ENCODE measurements around the gene CCDC146. TPM values are rescaled to one million over a fixed set of nuclear protein-coding genes. Genes with fewer than 3 reads are reported as not detected.
A peak's percentile ranks its signal among the peaks of the same experiment; 100 is the strongest.
"Not testable (repeated sequence)": the region's sequence is repeated elsewhere in the genome, so short reads cannot be mapped to it uniquely, and the experiment has no call there.

CCDC146 gene
- total and polyA plus RNA-seq, 4 donors = 1.3 to 3.9 (median 3.1) TPM

DNA sequence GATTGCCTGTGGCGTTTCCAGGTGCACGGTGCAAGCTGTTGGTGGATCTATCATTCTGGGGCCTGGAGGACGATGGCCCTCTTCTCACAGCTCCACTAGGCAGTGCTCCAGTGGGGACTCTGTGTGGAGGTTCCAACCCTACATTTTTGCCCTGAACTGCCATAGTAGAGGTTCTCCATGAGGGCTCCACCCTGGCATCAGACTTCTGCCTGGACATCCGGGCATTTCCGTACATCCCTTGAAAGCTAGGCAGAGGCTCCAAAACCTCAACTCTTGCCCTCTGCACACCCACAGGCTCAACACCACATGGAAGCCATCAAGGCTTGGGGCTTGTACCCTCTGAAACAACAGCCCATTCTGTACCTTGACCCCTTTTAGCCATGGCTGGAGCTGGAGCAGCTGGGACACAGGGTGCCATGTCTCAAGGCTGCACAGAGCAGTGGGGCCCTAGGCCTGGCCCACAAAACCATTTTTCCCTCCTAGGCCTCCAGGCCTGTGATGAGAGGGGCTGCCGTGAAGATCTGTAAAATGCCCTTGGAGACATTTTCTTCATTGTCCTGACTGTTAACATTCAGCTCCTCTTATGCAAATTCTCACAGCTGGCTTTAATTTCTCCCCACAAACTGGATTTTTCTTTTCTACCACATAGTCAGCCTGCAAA lies 87.2 kb downstream of the CCDC146 start:
- Histone ChIP-seq H3K27ac (ENCODE audit: low read depth in 1 of 2, low read length in 2 of 2) (no peak overlapping the region), H3K9me3 (ENCODE audit: control insufficient read depth in 4 of 4, low read length in 3 of 4) (peaks cover 6 to 11% (median 10%) of the 10 kb centered on the region in 4 donors), H3K27me3 (ENCODE audit: control insufficient read depth in 4 of 4, insufficient read depth in 4 of 4, low read length in 3 of 4) (no peaks in the 10 kb centered on the region), H3K4me1 (ENCODE audit: control insufficient read depth in 4 of 4, insufficient read depth in 4 of 4, low read length in 3 of 4) (no peaks in the 10 kb centered on the region), H3K9ac (ENCODE audit: low read depth in 1 of 2, low read length in 2 of 2) (no peak overlapping the region), H3K4me3 (ENCODE audit: low read depth in 1 of 3, low read length in 3 of 3) (peak overlapping the region in 1 of 3 donors; percentile 11), H3K36me3 (ENCODE audit: control insufficient read depth in 4 of 4, insufficient read depth in 3 of 4, low read depth in 1 of 4, low read length in 3 of 4) (no peaks in the 10 kb centered on the region)
- no peak for DNase-seq (ENCODE audit: low spot score)
- WGBS = 98% methylated on average over 6 of the region's 6 CpGs
- TF ChIP-seq FOXA2 (IDR thresholded peaks at IDR 0.05) = no peak
- TF ChIP-seq JUND (IDR thresholded peaks at IDR 0.05) = no peak
- TF ChIP-seq RAD21 (IDR thresholded peaks at IDR 0.05) = no peak

DNA sequence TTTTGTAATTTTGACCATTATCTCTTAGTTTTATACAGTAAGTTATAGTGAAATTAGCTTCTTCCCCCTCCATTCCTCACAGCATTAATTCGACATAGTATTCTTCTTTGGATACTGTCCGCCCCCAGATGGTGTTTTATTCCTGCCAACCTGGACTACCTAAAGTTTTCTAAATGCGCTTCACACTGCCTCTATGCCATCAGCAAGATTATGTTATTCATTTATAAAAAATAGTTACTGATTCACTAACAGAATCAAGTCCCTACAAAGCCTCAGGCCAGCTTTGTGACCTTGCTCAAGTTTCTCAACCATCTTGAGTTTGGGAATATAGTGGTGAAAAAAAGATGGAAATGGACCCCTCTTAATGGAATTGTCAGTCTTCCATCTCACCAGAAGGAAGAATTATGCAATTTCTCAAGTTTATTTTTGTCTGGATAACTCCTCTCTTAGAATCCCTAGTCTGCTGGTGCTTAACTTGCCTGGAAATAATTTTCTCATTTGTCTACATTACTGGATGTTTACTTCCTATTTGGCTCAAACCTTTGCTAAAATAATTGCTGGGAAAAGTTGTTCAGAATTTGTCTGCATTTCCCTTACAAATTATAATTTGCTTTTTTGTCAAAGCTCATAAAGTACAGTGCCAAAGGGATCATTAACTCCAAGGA lies 93.9 kb downstream of the CCDC146 start:
- DNase-seq (ENCODE audit: low spot score) = no peak
- Histone ChIP-seq H3K4me1 (ENCODE audit: control insufficient read depth in 4 of 4, insufficient read depth in 4 of 4, low read length in 3 of 4) (peaks cover 0 to 7% (median 4%) of the 10 kb centered on the region in 4 donors), H3K27me3 (ENCODE audit: control insufficient read depth in 4 of 4, insufficient read depth in 4 of 4, low read length in 3 of 4) (no peaks in the 10 kb centered on the region), H3K9me3 (ENCODE audit: control insufficient read depth in 4 of 4, low read length in 3 of 4) (peaks cover 0 to 3% (median 0%) of the 10 kb centered on the region in 4 donors), H3K4me3 (ENCODE audit: low read depth in 1 of 3, low read length in 3 of 3) (no peak overlapping the region), H3K36me3 (ENCODE audit: control insufficient read depth in 4 of 4, insufficient read depth in 3 of 4, low read depth in 1 of 4, low read length in 3 of 4) (no peaks in the 10 kb centered on the region), H3K9ac (ENCODE audit: low read depth in 1 of 2, low read length in 2 of 2) (no peak overlapping the region), H3K27ac (ENCODE audit: low read depth in 1 of 2, low read length in 2 of 2) (no peak overlapping the region)
- TF ChIP-seq YY1 (IDR thresholded peaks at IDR 0.05) = peak; percentile 36
- TF ChIP-seq HNF4A (conservative IDR thresholded peaks at IDR 0.05) = no peak
- TF ChIP-seq, protein P1, sequence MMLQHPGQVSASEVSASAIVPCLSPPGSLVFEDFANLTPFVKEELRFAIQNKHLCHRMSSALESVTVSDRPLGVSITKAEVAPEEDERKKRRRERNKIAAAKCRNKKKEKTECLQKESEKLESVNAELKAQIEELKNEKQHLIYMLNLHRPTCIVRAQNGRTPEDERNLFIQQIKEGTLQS (IDR thresholded peaks at IDR 0.05) = no peak
- no peak for TF ChIP-seq HNF4G (IDR thresholded peaks at IDR 0.05)
- 79% methylated on average over 3 of the region's 3 CpGs for WGBS

DNA sequence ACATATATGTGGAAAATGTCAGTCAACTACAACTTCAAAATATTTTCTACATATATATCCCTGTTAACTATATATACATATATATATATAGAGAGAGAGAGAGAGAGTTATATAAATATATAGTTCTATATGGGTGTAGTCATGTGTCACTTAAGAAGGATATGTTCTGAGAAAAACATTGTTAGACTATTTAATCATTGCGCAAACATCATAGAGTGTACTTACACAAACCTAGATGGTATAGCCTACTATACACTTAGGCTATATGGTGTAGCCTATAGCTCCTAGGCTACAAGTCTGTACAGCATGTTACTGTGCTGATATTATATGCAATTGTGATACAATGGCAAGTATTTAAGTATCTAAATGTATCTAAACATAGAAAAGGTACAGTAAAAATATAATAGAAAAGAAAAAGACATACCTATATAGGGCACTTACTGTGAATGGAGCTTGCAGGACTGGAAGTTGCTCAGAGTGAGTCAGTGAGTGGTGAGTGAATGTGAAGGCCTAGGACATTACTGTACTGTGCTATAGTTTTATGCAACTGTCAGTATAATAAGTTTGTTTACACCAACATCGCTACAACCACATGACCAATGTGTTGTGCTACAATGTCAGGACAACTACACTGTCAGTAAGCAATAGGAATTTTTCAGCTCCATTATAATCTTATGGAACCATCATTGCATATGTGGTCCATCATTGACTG lies 95.2 kb downstream of the CCDC146 start:
- H3K27me3 ChIP-seq (ENCODE audit: control insufficient read depth in 4 of 4, insufficient read depth in 4 of 4, low read length in 3 of 4) = no peaks in the 10 kb centered on the region
- WGBS = 98% methylated on average over 2 of the region's 2 CpGs
- no peak overlapping the region for H3K27ac ChIP-seq (ENCODE audit: low read depth in 1 of 2, low read length in 2 of 2)
- no peaks in the 10 kb centered on the region for H3K36me3 ChIP-seq (ENCODE audit: control insufficient read depth in 4 of 4, insufficient read depth in 3 of 4, low read depth in 1 of 4, low read length in 3 of 4)
- H3K4me3 ChIP-seq (ENCODE audit: low read depth in 1 of 3, low read length in 3 of 3) = no peak overlapping the region
- peaks cover 0 to 3% (median 0%) of the 10 kb centered on the region in 4 donors for H3K9me3 ChIP-seq (ENCODE audit: control insufficient read depth in 4 of 4, low read length in 3 of 4)
- no peak for TF ChIP-seq JUND (IDR thresholded peaks at IDR 0.05)
- no peak for TF ChIP-seq HNF4G (IDR thresholded peaks at IDR 0.05)
- TF ChIP-seq, protein P2, sequence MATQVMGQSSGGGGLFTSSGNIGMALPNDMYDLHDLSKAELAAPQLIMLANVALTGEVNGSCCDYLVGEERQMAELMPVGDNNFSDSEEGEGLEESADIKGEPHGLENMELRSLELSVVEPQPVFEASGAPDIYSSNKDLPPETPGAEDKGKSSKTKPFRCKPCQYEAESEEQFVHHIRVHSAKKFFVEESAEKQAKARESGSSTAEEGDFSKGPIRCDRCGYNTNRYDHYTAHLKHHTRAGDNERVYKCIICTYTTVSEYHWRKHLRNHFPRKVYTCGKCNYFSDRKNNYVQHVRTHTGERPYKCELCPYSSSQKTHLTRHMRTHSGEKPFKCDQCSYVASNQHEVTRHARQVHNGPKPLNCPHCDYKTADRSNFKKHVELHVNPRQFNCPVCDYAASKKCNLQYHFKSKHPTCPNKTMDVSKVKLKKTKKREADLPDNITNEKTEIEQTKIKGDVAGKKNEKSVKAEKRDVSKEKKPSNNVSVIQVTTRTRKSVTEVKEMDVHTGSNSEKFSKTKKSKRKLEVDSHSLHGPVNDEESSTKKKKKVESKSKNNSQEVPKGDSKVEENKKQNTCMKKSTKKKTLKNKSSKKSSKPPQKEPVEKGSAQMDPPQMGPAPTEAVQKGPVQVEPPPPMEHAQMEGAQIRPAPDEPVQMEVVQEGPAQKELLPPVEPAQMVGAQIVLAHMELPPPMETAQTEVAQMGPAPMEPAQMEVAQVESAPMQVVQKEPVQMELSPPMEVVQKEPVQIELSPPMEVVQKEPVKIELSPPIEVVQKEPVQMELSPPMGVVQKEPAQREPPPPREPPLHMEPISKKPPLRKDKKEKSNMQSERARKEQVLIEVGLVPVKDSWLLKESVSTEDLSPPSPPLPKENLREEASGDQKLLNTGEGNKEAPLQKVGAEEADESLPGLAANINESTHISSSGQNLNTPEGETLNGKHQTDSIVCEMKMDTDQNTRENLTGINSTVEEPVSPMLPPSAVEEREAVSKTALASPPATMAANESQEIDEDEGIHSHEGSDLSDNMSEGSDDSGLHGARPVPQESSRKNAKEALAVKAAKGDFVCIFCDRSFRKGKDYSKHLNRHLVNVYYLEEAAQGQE (IDR thresholded peaks at IDR 0.05) = no peak
- no peak for TF ChIP-seq EGR1 (IDR thresholded peaks at IDR 0.05; ENCODE audit: low read depth in 2 of 2)
- no peak for DNase-seq (ENCODE audit: low spot score)
- H3K9ac ChIP-seq (ENCODE audit: low read depth in 1 of 2, low read length in 2 of 2) = no peak overlapping the region
- peaks cover 0 to 7% (median 4%) of the 10 kb centered on the region in 4 donors for H3K4me1 ChIP-seq (ENCODE audit: control insufficient read depth in 4 of 4, insufficient read depth in 4 of 4, low read length in 3 of 4)

DNA sequence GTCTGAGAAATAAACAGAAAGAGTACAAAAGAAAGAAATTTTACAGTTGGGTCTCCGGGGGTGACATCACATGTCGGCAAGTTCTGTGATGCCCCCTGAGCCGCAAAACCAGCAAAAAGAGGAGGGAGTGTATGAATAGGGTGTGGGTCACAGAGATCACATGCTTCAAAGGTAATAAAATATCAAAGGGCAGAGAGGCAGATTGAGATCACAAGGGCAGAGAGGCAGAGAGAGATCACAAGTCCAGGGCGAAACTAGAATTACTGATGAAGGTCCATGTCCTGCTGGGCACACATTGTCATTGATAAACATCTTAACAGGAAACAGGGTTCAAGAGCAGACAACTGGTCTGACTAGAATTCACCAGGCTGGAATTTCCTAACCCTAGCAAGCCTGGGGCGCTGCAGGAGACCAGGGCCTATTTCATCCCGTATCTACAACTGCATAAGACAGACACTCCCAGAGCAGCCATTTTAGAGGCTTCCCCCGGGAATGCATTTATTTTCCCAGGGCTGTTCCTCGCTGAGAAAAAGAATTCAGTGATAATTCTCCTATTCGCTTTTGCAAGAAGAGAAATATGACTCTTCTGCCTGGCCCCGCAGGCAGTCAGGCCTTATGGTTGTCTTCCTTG lies 97.4 kb downstream of the CCDC146 start:
- not testable (repeated sequence) for H3K4me3 ChIP-seq (ENCODE audit: low read depth in 1 of 3, low read length in 3 of 3); DNase-seq (ENCODE audit: low spot score); H3K27ac ChIP-seq (ENCODE audit: low read depth in 1 of 2, low read length in 2 of 2); H3K36me3 ChIP-seq (ENCODE audit: control insufficient read depth in 4 of 4, insufficient read depth in 3 of 4, low read depth in 1 of 4, low read length in 3 of 4); H3K9me3 ChIP-seq (ENCODE audit: control insufficient read depth in 4 of 4, low read length in 3 of 4); H3K4me1 ChIP-seq (ENCODE audit: control insufficient read depth in 4 of 4, insufficient read depth in 4 of 4, low read length in 3 of 4); H3K27me3 ChIP-seq (ENCODE audit: control insufficient read depth in 4 of 4, insufficient read depth in 4 of 4, low read length in 3 of 4); H3K9ac ChIP-seq (ENCODE audit: low read depth in 1 of 2, low read length in 2 of 2)
- 95% methylated on average over 10 of the region's 10 CpGs for WGBS
